Urinary bladder (tissue), 4 donors: ENCODE data around the gene FAT3. TPM values are rescaled to one million over a fixed set of nuclear protein-coding genes. Genes with fewer than 3 reads are reported as not detected.

ENCODE experiments used
- DNase-seq: peaks from one replicate; pipeline ENCODE4 v3.0.0-alpha.2; 2015; ENCODE audit errors: extremely low spot score
- H3K27ac ChIP-seq: one replicate; pipeline ENCODE4 v1.5.1; 2013; ENCODE audit warnings: low read depth, mild to moderate bottlenecking, moderate library complexity
- H3K36me3 ChIP-seq: one replicate; pipeline ENCODE4 v1.6.1; 2013; ENCODE audit warnings: mild to moderate bottlenecking, moderate library complexity; ENCODE audit not compliant: insufficient read depth
- H3K4me1 ChIP-seq: one replicate; pipeline ENCODE4 v1.6.1; 2013; ENCODE audit warnings: mild to moderate bottlenecking, moderate library complexity; ENCODE audit not compliant: insufficient read depth
- H3K4me3 ChIP-seq: one replicate; pipeline ENCODE4 v1.5.1; 2013; ENCODE audit warnings: low read depth, low read length
- WGBS: extraction: QIAGEN DNeasy Blood & Tissue Kit; methylation state at CpG from one replicate; pipeline ENCODE4 v1.1.7; 2013; 5-methylcytosine and 5-hydroxymethylcytosine counted together
- polyA plus RNA-seq: library from polyadenylated mRNA; stranded (reverse); fragments of 200-250 nt; gene quantifications from one replicate; pipeline ENCODE4 v1.2.3, GENCODE V29; 2013
- total RNA-seq: library from RNA; depleted of rRNA; stranded (reverse); fragments of >200 nt; gene quantifications from one replicate; pipeline ENCODE4 v1.2.3, GENCODE V29; 2014
- donor health status: healthy with polysubstance abuse.
- donor health status: healthy.

The FAT3 gene
- total and polyA plus RNA-seq, 2 donors, result 4.1 to 56.7 TPM

DNA sequence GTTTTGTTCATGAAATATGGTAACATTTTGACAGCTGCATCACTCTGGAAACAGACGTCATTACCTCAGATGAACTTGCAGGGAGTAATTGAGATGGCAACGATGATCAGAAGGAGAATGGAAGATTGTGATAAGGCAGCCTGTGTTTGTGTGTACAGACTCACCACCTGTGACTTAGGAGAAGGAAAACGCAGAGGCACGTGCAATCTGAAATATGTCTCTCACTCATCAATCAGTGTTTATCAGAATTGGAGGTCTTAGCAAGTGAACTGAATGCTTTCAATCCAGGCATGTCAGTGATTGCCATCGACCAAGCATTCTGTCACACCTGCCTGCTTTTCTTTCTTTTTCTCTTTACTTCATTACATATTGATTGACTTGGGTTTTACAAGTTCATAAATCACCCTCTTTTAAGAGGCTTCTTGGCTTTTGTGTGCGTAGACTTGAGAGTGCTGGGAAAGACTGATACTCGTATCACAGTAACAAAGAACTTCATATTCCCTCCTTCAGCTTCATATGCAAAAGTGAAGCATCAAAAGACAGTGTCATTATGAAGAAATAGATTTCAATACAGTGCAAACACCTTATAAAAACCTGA, 24.6 kb downstream of the FAT3 start:
- no peaks in the 10 kb centered on the region for H3K36me3 ChIP-seq
- H3K4me1 ChIP-seq, result no peaks in the 10 kb centered on the region
- no peak for DNase-seq
- no peak overlapping the region for H3K4me3 ChIP-seq
- H3K27ac ChIP-seq, result no peak overlapping the region
- 67% methylated on average over 7 of the region's 7 CpGs for WGBS

DNA sequence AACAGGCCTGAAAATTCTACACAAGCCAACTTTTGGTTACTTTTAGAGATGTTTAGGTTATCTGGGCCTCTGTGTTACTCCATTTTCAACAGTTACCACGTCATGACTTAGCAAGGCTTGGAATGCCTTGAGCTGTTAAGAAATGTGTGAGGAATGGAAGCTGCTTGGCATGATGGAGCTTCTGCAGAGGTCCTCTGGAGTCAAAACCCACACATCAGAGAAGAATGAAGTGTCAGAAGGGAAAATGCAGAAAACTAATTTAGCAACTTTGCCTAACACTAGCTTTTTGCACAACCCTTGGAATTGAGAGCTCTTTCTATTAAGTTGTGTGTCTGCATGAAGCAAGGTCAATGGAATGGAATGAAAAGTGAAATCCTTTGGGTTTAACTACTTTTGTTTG, 27.4 kb downstream of the FAT3 start:
- Histone ChIP-seq H3K4me1 (no peaks in the 10 kb centered on the region), H3K27ac (no peak overlapping the region)

DNA sequence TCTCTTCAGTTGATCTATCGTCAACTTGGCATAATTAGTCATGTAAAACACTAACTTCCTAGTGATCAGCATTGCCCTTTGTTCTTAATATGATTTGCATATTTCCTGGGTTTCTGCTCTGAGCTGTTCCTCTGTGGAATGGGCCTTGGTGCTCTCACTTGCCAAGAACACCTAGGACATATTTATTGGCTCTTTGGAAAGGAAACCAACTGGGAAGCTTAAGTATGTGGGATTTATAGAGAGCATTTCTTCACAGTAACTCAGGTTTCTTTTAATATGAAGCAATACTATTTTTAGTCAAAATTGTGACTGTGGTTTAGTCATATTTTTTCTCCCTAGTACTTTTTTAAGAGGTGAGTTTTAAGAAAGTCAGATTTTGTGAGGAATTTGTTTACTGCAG, 28.8 kb downstream of the FAT3 start:
- H3K4me1 ChIP-seq, result no peaks in the 10 kb centered on the region
- no peak overlapping the region for H3K4me3 ChIP-seq
- H3K36me3 ChIP-seq, result no peaks in the 10 kb centered on the region
- no peak overlapping the region for H3K27ac ChIP-seq
- DNase-seq, result no peak
- 84% methylated on average over 1 of the region's 1 CpG for WGBS

More for the DNA sequence above, 27.4 kb downstream of the FAT3 start:
- Histone ChIP-seq H3K4me3 (no peak overlapping the region), H3K36me3 (no peaks in the 10 kb centered on the region)
- no peak for DNase-seq
- 74% methylated on average over 1 of the region's 1 CpG for WGBS

DNA sequence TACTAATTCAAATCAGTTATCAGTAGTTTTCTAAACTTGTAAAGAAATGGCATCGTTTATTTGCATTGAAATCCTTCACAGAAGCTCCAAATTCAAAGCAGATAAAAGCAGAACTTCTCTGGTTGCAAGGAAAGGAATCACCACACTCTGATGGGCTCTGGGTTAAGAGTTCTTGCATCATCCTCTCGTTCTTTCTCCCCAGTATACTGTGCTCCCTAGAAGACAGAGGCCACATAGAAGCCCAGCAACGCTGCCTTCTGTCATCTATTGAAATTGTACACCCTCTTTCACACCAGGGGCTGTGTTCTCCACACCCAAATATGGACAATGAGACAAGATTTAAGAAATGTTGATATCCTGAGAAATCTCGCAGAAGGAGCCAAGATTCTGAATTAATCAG, 29.3 kb downstream of the FAT3 start:
- DNase-seq, result no peak
- H3K27ac ChIP-seq, result no peak overlapping the region
- no peaks in the 10 kb centered on the region for H3K4me1 ChIP-seq
- H3K4me3 ChIP-seq, result no peak overlapping the region
- WGBS, result 36% methylated on average over 4 of the region's 4 CpGs
- H3K36me3 ChIP-seq, result no peaks in the 10 kb centered on the region

GRCh38 chr11:92257536-92257935, 32.9 kb downstream of the FAT3 start:
- Histone ChIP-seq H3K36me3 (no peaks in the 10 kb centered on the region), H3K4me1 (no peaks in the 10 kb centered on the region), H3K4me3 (no peak overlapping the region), H3K27ac (no peak overlapping the region)
- no peak for DNase-seq
- WGBS, result 94% methylated on average over 4 of the region's 4 CpGs

DNA sequence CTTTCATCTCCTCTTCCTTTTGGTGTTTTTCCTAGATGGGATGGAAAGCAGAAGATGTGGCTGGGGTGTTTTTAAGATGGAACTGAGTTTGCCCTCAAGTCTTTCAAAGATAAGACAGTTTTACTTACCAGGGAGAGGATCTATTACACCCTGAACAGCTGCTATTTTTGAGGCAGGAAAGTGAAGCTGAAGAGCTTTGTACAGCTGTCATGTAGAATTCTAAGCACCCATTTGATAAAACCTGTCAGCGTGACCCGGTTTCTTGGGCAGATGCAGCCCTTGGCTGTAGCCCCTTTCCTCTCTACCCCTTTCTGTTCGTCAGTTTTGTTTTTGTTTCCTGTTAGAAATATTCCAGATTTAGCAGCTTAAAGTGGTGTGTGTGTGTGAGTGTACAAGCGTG, 35.2 kb downstream of the FAT3 start:
- no peaks in the 10 kb centered on the region for H3K36me3 ChIP-seq
- WGBS, result 67% methylated on average over 4 of the region's 4 CpGs
- H3K4me1 ChIP-seq, result no peaks in the 10 kb centered on the region
- no peak for DNase-seq
- no peak overlapping the region for H3K4me3 ChIP-seq
- H3K27ac ChIP-seq, result no peak overlapping the region

GRCh38 chr11:92264350-92264749, 39.7 kb downstream of the FAT3 start:
- Histone ChIP-seq H3K36me3 (no peaks in the 10 kb centered on the region), H3K27ac (no peak overlapping the region), H3K4me1 (no peaks in the 10 kb centered on the region), H3K4me3 (no peak overlapping the region)
- WGBS, result 57% methylated on average over 2 of the region's 2 CpGs
- DNase-seq, result no peak

DNA sequence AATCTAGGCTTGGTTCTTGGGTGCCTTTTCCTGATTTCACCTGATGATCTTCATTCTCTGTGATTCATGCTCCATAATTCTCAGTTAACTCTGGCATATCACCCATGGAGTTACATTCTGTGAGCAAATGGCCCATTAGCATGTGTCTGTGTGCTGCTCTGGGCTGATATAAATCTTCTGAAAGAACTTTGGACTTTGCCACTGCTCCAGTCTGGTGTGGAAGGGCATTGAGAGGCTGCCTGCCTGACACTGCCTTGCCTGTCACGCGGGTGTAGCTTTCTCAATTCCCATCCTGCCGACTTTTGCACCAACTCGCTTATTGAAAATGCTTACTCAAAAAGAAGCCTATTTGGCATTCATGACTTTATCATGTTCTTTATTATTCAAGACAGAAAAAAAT, 42.2 kb downstream of the FAT3 start:
- DNase-seq, result no peak
- Histone ChIP-seq H3K27ac (no peak overlapping the region), H3K4me3 (no peak overlapping the region), H3K4me1 (no peaks in the 10 kb centered on the region), H3K36me3 (no peaks in the 10 kb centered on the region)
- WGBS, result 94% methylated on average over 4 of the region's 4 CpGs

DNA sequence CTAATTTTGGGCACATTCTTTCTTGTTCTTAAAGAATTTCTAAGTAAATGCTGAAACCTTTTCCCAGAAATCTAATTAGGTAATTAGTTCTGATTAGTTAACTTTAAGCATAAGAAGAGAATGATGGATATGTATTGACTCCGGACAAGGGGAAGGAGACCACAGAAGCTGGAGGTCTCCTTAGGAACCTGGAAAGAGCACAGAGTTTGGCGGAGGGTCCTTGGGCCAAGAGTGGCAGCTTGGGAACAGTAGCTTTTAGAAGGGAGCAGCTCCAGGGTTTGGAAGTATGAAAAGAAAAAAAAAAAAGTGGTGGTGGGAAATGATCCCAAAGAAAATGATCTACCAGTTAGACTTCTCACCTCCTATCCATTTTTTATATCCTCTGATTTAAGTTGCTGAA, 42.7 kb downstream of the FAT3 start:
- WGBS, result 95% methylated on average over 2 of the region's 2 CpGs
- H3K27ac ChIP-seq, result no peak overlapping the region
- no peak overlapping the region for H3K4me3 ChIP-seq
- DNase-seq, result no peak
- H3K36me3 ChIP-seq, result no peaks in the 10 kb centered on the region
- H3K4me1 ChIP-seq, result no peaks in the 10 kb centered on the region

DNA sequence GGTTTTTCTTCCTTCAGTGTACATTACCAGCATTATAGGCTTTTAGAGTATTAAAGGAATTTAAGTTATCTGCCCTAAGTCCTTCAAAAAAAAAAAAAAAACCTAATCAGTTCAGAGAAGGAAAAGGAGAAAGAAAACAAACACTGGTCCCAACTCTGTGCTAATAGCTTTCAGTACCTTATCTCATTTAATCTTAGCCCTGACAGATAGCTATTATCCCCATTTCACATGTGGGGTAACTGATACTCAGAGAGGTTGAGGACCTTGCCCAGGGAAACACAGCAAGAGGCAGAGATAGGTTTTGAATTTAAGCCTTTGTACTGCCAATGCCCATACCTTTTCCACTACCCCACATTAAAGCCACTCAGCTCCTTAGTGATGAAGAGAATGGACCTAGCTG, 43.4 kb downstream of the FAT3 start:
- H3K27ac ChIP-seq, result no peak overlapping the region
- H3K4me1 ChIP-seq, result no peaks in the 10 kb centered on the region
- no peaks in the 10 kb centered on the region for H3K36me3 ChIP-seq
- H3K4me3 ChIP-seq, result no peak overlapping the region
- DNase-seq, result no peak

DNA sequence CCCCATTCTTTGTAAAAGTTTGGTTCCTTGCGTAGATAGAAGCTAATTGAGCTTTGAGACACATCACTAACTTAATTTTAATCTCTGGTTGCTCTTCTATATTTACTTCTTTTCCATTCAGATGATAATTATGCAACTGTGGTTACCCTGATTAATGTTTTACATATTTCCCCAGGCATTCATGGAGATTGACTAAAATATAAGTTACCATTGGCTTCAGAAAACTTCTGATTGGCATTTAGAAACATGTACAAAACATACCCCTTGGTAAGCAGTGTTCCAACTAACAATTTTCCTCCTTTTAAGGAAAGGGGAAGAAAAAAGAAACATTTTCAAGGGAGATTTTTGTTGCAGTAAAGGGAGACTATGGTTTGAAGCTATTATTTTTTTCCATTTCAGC, 43.9 kb downstream of the FAT3 start:
- Histone ChIP-seq H3K36me3 (no peaks in the 10 kb centered on the region), H3K4me3 (no peak overlapping the region), H3K27ac (no peak overlapping the region), H3K4me1 (no peaks in the 10 kb centered on the region)
- WGBS, result 93% methylated on average over 1 of the region's 1 CpG
- DNase-seq, result no peak

GRCh38 chr11:92269021-92269420, 44.4 kb downstream of the FAT3 start:
- no peaks in the 10 kb centered on the region for H3K36me3 ChIP-seq
- H3K4me3 ChIP-seq, result no peak overlapping the region
- 69% methylated on average over 2 of the region's 2 CpGs for WGBS

GRCh38 chr11:92269841-92270240, 45.2 kb downstream of the FAT3 start:
- WGBS, result 86% methylated on average over 2 of the region's 2 CpGs
- Histone ChIP-seq H3K36me3 (no peaks in the 10 kb centered on the region), H3K27ac (no peak overlapping the region), H3K4me3 (no peak overlapping the region), H3K4me1 (no peaks in the 10 kb centered on the region)
- no peak for DNase-seq

More at GRCh38 chr11:92269021-92269420, 44.4 kb downstream of the FAT3 start:
- Histone ChIP-seq H3K4me1 (no peaks in the 10 kb centered on the region), H3K27ac (no peak overlapping the region)
- DNase-seq, result no peak

DNA sequence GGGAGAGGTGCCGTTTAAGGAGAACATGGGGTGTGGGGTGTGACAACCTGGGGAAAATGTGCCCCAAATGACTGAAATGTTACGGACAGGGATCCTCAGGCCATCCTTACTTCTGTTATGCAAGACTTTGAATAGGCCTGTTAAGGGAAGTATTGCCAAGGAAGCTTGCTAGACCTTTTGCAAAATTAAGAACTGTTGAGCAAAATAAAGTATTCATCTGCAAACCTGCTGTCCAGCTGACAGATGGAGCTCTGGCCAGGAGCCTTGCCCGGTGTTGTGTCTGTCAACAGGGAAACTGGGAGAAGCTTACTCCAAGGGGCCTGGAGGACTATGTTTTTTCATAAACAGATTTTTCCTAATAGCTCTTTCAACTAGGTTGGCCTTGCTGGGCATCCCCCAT, 48.0 kb downstream of the FAT3 start:
- Histone ChIP-seq H3K4me3 (no peak overlapping the region), H3K27ac (no peak overlapping the region), H3K36me3 (no peaks in the 10 kb centered on the region), H3K4me1 (no peaks in the 10 kb centered on the region)
- DNase-seq, result no peak
- WGBS, result 90% methylated on average over 3 of the region's 3 CpGs
